HepG2 (cell line): Measurements from ENCODE around the gene SNAPC4. TPM values are rescaled to one million over a fixed set of nuclear protein-coding genes. Genes with fewer than 3 reads are reported as not detected.

Experiments
- BCL6 ChIP-seq: IDR thresholded peaks from 2 replicates; pipeline ENCODE4 v1.6.1; 2016; ENCODE audit warnings: missing genetic modification reagents, missing compliant biosample characterization
- CTCF ChIP-seq: sonication (generic); formaldehyde crosslinking; IDR thresholded peaks from 2 replicates; pipeline ENCODE4 v1.5.0; 2020; ENCODE audit warnings: mild to moderate bottlenecking, missing genetic modification reagents, moderate library complexity
- ELF1 ChIP-seq: sonication (generic); formaldehyde crosslinking; IDR thresholded peaks from 2 replicates; pipeline ENCODE4 v1.4.0; 2020; ENCODE audit warnings: missing genetic modification reagents
- FOXO1 ChIP-seq: sonication (generic); formaldehyde crosslinking; IDR thresholded peaks from 2 replicates; pipeline ENCODE4 v1.4.0; 2020; ENCODE audit warnings: missing genetic modification reagents
- GABPB1 ChIP-seq: IDR thresholded peaks from 2 replicates; pipeline ENCODE4 v1.6.1; 2016; ENCODE audit warnings: mild to moderate bottlenecking, missing genetic modification reagents, moderate library complexity, missing compliant biosample characterization
- SP5 ChIP-seq: IDR thresholded peaks from 2 replicates; pipeline ENCODE4 v1.6.1; 2016; ENCODE audit warnings: low read depth, borderline replicate concordance
- ZFP90 ChIP-seq: sonication (generic); formaldehyde crosslinking; IDR thresholded peaks from 2 replicates; pipeline ENCODE4 v1.8.0; 2022; ENCODE audit warnings: missing genetic modification reagents, mild to moderate bottlenecking, inconsistent platforms, borderline replicate concordance
- ZFX ChIP-seq: sonication (generic); formaldehyde crosslinking; IDR thresholded peaks from 2 replicates; pipeline ENCODE4 v1.4.0; 2020; ENCODE audit warnings: mild to moderate bottlenecking, low read depth, missing genetic modification reagents, moderate library complexity
- ZMYM2 ChIP-seq: sonication (generic); formaldehyde crosslinking; IDR thresholded peaks from 2 replicates; pipeline ENCODE4 v1.8.0; 2022; ENCODE audit warnings: mild to moderate bottlenecking, missing genetic modification reagents
- ZNF180 ChIP-seq: sonication (generic); formaldehyde crosslinking; IDR thresholded peaks from 2 replicates; pipeline ENCODE4 v1.4.0; 2020; ENCODE audit warnings: low read depth, missing genetic modification reagents, borderline replicate concordance
- ZNF558 ChIP-seq: sonication (generic); formaldehyde crosslinking; IDR thresholded peaks from 2 replicates; pipeline ENCODE4 v1.9.0; 2022; ENCODE audit warnings: mild to moderate bottlenecking, missing genetic modification reagents, borderline replicate concordance
- polyA plus RNA-seq, 8 experiments: library from polyadenylated mRNA; depleted of rRNA in 3 of 8; stranded (reverse) in 7 of 8; unstranded in 1 of 8; fragments of >200 nt; fragmentation: Illumina TruSeq in 4 of 8; extraction: Trizol in 4 of 8; gene quantifications; 2 replicates each; pipeline versions ENCODE4 v1.2.1 to v1.2.3, GENCODE V29; 2011 to 2016; ENCODE audit warnings: low read depth in 4 of 8, missing spikeins in 1 of 8, mixed read lengths in 1 of 8; ENCODE audit not compliant: insufficient read depth in 1 of 8
- total RNA-seq, 5 experiments: library from RNA; depleted of rRNA; stranded (reverse); fragments of >200 nt; fragmentation: Illumina TruSeq; extraction: Trizol; gene quantifications; 2 replicates each; pipeline ENCODE4 v1.2.3, GENCODE V29; 2016; ENCODE audit warnings: low read depth in 1 of 5
- TF ChIP-seq, protein P1 (sequence below): sonication (generic); formaldehyde crosslinking; IDR thresholded peaks from 2 replicates; pipeline ENCODE4 v1.5.1; 2020; ENCODE audit warnings: mild to moderate bottlenecking, missing genetic modification reagents, borderline replicate concordance
- TF ChIP-seq, protein P2 (sequence below): sonication (generic); formaldehyde crosslinking; IDR thresholded peaks from 2 replicates; pipeline ENCODE4 v1.4.0; 2020; ENCODE audit warnings: mild to moderate bottlenecking, missing genetic modification reagents
- TF ChIP-seq, protein P3 (sequence below): sonication (generic); formaldehyde crosslinking; IDR thresholded peaks from 2 replicates; pipeline ENCODE4 v1.5.0; 2020; ENCODE audit warnings: missing genetic modification reagents, mild to moderate bottlenecking, borderline replicate concordance
- TF ChIP-seq, protein P4 (sequence below): sonication (generic); formaldehyde crosslinking; IDR thresholded peaks from 2 replicates; pipeline ENCODE4 v1.4.0; 2020; ENCODE audit warnings: missing genetic modification reagents, mild to moderate bottlenecking, borderline replicate concordance
- TF ChIP-seq, protein P5 (sequence below): sonication (generic); formaldehyde crosslinking; IDR thresholded peaks from 2 replicates; pipeline ENCODE4 v1.4.0; 2020; ENCODE audit warnings: missing genetic modification reagents

SNAPC4 gene
- total and polyA plus RNA-seq, 2 of the 13 experiments (the other 11 are each of a cell fraction or from before 2014, with no cell fraction given), result 2.0 to 6.0 TPM

DNA sequence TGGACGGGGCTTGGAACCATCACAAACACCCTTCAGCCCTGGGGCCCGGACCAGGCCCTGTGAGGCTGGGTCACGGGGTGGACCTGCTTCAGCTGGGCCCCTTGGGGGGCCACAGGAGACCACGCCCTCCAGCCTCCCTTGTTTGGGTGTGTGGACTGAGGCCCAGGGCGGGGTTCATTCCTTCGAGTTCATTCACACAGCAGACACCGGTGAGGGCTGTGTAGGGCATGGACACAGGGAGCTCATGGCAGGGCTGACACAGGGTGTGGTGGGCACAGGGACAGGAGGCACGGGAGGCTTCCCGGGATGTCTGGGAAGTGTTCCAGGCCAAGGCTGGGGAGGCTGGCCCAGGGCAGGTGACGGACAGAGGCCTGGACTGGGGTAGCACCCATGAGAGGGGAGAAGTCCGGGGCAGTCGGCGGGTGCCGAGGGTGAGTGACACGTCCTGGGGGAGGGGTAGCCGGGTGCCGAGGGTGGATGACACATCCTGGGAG lies 45.3 kb downstream of the SNAPC4 start (continued):
- TF ChIP-seq, protein P1, sequence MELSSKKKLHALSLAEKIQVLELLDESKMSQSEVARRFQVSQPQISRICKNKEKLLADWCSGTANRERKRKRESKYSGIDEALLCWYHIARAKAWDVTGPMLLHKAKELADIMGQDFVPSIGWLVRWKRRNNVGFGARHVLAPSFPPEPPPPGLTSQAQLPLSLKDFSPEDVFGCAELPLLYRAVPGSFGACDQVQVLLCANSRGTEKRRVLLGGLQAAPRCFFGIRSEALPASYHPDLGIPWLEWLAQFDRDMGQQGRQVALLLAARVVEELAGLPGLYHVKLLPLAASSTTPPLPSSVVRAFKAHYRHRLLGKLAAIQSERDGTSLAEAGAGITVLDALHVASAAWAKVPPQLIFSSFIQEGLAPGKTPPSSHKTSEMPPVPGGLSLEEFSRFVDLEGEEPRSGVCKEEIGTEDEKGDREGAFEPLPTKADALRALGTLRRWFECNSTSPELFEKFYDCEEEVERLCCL (CRISPR knock-in tag), result no peak
- TF ChIP-seq ZFP90, result 0 out of 2 replicates have a peak, but pooled peaks have one; percentile 25
- TF ChIP-seq ELF1, result no peak
- 0 out of 2 replicates have a peak, but pooled peaks have one; percentile 48 for TF ChIP-seq ZNF558 (CRISPR knock-in tag)
- TF ChIP-seq, protein P2, sequence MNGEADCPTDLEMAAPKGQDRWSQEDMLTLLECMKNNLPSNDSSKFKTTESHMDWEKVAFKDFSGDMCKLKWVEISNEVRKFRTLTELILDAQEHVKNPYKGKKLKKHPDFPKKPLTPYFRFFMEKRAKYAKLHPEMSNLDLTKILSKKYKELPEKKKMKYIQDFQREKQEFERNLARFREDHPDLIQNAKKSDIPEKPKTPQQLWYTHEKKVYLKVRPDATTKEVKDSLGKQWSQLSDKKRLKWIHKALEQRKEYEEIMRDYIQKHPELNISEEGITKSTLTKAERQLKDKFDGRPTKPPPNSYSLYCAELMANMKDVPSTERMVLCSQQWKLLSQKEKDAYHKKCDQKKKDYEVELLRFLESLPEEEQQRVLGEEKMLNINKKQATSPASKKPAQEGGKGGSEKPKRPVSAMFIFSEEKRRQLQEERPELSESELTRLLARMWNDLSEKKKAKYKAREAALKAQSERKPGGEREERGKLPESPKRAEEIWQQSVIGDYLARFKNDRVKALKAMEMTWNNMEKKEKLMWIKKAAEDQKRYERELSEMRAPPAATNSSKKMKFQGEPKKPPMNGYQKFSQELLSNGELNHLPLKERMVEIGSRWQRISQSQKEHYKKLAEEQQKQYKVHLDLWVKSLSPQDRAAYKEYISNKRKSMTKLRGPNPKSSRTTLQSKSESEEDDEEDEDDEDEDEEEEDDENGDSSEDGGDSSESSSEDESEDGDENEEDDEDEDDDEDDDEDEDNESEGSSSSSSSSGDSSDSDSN (CRISPR knock-in tag), result peak; percentile 53; the same call in 1 of the 2 replicates
- TF ChIP-seq ZNF180 (CRISPR knock-in tag), result no peak
- no peak for TF ChIP-seq FOXO1 (CRISPR knock-in tag)
- no peak for TF ChIP-seq CTCF (CRISPR knock-in tag)
- no peak for TF ChIP-seq ZMYM2
- TF ChIP-seq, protein P3, sequence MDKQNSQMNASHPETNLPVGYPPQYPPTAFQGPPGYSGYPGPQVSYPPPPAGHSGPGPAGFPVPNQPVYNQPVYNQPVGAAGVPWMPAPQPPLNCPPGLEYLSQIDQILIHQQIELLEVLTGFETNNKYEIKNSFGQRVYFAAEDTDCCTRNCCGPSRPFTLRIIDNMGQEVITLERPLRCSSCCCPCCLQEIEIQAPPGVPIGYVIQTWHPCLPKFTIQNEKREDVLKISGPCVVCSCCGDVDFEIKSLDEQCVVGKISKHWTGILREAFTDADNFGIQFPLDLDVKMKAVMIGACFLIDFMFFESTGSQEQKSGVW (CRISPR knock-in tag), result no peak
- TF ChIP-seq, protein P4, sequence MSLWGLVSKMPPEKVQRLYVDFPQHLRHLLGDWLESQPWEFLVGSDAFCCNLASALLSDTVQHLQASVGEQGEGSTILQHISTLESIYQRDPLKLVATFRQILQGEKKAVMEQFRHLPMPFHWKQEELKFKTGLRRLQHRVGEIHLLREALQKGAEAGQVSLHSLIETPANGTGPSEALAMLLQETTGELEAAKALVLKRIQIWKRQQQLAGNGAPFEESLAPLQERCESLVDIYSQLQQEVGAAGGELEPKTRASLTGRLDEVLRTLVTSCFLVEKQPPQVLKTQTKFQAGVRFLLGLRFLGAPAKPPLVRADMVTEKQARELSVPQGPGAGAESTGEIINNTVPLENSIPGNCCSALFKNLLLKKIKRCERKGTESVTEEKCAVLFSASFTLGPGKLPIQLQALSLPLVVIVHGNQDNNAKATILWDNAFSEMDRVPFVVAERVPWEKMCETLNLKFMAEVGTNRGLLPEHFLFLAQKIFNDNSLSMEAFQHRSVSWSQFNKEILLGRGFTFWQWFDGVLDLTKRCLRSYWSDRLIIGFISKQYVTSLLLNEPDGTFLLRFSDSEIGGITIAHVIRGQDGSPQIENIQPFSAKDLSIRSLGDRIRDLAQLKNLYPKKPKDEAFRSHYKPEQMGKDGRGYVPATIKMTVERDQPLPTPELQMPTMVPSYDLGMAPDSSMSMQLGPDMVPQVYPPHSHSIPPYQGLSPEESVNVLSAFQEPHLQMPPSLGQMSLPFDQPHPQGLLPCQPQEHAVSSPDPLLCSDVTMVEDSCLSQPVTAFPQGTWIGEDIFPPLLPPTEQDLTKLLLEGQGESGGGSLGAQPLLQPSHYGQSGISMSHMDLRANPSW (CRISPR knock-in tag), result no peak
- TF ChIP-seq SP5 (CRISPR knock-in tag), result peak; percentile 31; the same call in 1 of the 2 replicates
- TF ChIP-seq, protein P5, sequence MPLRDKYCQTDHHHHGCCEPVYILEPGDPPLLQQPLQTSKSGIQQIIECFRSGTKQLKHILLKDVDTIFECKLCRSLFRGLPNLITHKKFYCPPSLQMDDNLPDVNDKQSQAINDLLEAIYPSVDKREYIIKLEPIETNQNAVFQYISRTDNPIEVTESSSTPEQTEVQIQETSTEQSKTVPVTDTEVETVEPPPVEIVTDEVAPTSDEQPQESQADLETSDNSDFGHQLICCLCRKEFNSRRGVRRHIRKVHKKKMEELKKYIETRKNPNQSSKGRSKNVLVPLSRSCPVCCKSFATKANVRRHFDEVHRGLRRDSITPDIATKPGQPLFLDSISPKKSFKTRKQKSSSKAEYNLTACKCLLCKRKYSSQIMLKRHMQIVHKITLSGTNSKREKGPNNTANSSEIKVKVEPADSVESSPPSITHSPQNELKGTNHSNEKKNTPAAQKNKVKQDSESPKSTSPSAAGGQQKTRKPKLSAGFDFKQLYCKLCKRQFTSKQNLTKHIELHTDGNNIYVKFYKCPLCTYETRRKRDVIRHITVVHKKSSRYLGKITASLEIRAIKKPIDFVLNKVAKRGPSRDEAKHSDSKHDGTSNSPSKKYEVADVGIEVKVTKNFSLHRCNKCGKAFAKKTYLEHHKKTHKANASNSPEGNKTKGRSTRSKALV (CRISPR knock-in tag), result no peak
- peak; percentile 50 for TF ChIP-seq BCL6
- TF ChIP-seq ZFX, result 0 out of 2 replicates have a peak, but pooled peaks have one; percentile 13
- TF ChIP-seq GABPB1 (CRISPR knock-in tag), result peak; percentile 18; the same call in 1 of the 2 replicates
